Stimulated activated naive CD8-positive, alpha-beta T cell treated with anti-CD3 and anti-CD28 coated beads, Interleukin-15, Interleukin-2, amounts not matched to agents 100 ng/mL and 50 ng/mL, for 24 hours (primary cell): ENCODE data around the gene ZNF558.
"Not testable (repeated sequence)": the region's sequence is repeated elsewhere in the genome, so short reads cannot be mapped to it uniquely, and the experiment has no call there.

ENCODE experiments used
- H3K27ac Mint-ChIP-seq: one replicate; pipeline ENCODE4 v1.8.0; 2021; ENCODE audit warnings: mild to moderate bottlenecking, mixed read lengths
- H3K27me3 Mint-ChIP-seq: one replicate; pipeline ENCODE4 v1.8.0; 2021; ENCODE audit warnings: mixed read lengths
- H3K36me3 Mint-ChIP-seq: one replicate; pipeline ENCODE4 v1.8.0; 2021; ENCODE audit warnings: low read depth, mixed read lengths
- H3K4me1 Mint-ChIP-seq: one replicate; pipeline ENCODE4 v1.8.0; 2021; ENCODE audit warnings: low read depth, mixed read lengths
- H3K4me3 Mint-ChIP-seq: one replicate; pipeline ENCODE4 v1.8.0; 2021; ENCODE audit warnings: mild to moderate bottlenecking, mixed read lengths
- H3K9me3 Mint-ChIP-seq: one replicate; pipeline ENCODE4 v1.8.0; 2021; ENCODE audit warnings: mixed read lengths

Gene ZNF558

DNA sequence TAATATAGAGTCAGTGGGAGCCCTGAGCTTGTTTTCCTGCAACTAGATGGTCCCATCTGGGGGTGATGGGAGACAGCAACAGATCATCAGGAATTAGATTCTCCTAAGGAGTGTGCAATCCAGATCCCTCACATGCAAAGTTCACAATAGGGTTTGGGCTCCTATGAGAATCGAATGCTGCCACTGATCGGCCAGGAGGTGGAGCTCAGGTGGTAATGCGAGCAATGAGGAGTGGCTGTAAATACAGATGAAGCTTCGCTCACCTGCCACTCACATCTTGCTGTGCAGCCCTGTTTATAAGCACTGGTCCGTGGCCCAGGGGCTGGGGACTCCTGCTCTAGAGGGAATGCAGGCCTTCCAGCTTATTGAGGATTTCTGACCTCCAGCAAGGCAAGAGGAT, 5.7 kb downstream of the ZNF558 start:
- peaks cover 14% of the 10 kb centered on the region for H3K4me1 Mint-ChIP-seq
- H3K27ac Mint-ChIP-seq = no peak overlapping the region
- no peak overlapping the region for H3K4me3 Mint-ChIP-seq
- no peaks in the 10 kb centered on the region for H3K9me3 Mint-ChIP-seq
- H3K27me3 Mint-ChIP-seq = no peaks in the 10 kb centered on the region
- H3K36me3 Mint-ChIP-seq = peaks cover 70% of the 10 kb centered on the region

DNA sequence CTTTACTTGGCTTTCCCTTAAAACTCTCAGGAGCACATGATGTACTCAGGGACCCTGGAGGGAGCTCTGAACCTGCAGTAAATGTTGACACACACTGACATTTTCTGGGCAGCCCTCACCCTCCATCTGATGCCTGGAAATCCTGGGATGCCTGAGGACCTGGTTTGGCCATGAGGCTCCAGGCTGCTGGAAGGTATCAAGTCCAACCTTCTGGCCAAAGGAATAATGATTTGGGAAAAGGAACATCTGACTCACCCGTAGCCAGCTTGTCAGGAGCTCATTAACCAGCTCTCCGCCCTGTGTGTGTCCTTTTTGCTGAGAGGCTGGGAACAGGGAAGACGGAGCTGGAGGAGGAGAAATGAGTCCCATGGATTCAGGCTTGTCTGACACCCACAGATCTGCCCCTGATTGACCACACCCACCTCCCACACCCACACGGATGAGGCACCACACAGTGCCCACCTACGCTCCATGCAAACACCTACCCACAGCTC, 10.3 kb downstream of the ZNF558 start:
- no peak overlapping the region for H3K4me3 Mint-ChIP-seq
- no peaks in the 10 kb centered on the region for H3K27me3 Mint-ChIP-seq
- H3K9me3 Mint-ChIP-seq = peaks cover 23% of the 10 kb centered on the region
- no peaks in the 10 kb centered on the region for H3K4me1 Mint-ChIP-seq
- H3K27ac Mint-ChIP-seq = no peak overlapping the region
- H3K36me3 Mint-ChIP-seq = peaks cover 89% of the 10 kb centered on the region

DNA sequence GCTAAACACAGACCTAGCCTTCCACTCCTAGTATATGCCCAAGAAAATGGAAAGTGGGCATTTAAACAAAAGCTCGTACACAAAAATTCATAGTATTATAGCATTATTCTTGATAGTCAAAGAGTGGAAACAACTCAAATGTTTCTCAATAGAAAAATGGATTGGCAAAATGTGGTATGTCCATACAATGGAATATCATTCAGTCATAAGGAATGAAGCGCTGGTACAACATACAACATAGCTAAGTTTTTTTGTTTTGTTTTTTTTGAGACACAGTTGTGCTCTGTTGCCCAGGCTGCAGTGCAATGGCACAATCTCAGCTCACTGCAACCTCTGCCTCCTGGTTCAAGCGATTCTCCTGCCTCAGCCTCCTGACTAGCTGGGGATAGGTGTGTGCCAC, 11.9 kb downstream of the ZNF558 start:
- Mint-ChIP-seq H3K4me1 (no peaks in the 10 kb centered on the region), H3K9me3 (peaks cover 37% of the 10 kb centered on the region), H3K36me3 (peaks cover 97% of the 10 kb centered on the region), H3K27me3 (no peaks in the 10 kb centered on the region), H3K27ac (no peak overlapping the region), H3K4me3 (no peak overlapping the region)

DNA sequence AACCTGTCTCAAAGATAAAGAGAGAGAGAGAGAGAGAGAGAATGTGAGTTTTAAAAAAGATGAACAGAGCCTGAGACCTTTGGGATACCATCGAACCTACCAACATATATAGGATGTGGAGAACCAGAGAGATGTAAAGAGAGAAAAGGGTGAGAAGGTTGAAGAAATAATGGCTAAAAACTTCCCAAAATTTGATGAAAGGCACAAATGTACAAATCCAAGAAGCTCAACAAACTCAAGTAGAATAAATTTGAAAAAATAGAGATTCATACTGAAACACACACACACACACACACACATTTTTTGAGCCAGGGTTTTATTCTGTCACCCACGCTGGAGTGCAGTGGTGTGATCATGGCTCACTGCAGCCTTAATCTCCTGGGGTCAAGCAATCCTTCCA, 16.3 kb downstream of the ZNF558 start:
- peaks cover 100% of the 10 kb centered on the region for H3K36me3 Mint-ChIP-seq
- H3K27ac Mint-ChIP-seq = no peak overlapping the region
- peaks cover 76% of the 10 kb centered on the region for H3K9me3 Mint-ChIP-seq

DNA sequence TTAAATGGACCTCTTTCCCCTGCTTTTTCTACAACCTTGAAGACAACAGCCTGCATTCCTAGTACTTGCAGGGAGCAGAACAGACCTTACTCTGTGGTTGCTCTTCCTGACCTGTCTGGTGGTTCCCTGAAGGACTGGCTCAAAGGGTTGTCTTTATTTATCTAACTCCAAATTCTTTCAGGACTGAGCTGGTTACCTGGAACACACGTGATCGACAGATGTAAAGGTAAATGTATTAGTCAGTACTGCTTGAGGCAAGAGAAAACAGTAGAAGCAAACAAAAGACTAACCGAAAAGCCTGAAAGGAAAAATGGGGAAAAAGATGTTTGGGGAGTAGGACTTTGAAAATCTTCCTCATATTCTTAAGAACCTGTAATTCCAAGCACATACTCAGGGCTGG, 17.9 kb downstream of the ZNF558 start:
- H3K4me1 Mint-ChIP-seq = no peaks in the 10 kb centered on the region
- no peaks in the 10 kb centered on the region for H3K27me3 Mint-ChIP-seq
- H3K9me3 Mint-ChIP-seq = peaks cover 82% of the 10 kb centered on the region
- no peak overlapping the region for H3K4me3 Mint-ChIP-seq
- no peak overlapping the region for H3K27ac Mint-ChIP-seq
- peaks cover 100% of the 10 kb centered on the region for H3K36me3 Mint-ChIP-seq

More for the DNA sequence above, 16.3 kb downstream of the ZNF558 start:
- no peak overlapping the region for H3K4me3 Mint-ChIP-seq
- H3K4me1 Mint-ChIP-seq = no peaks in the 10 kb centered on the region
- no peaks in the 10 kb centered on the region for H3K27me3 Mint-ChIP-seq

DNA sequence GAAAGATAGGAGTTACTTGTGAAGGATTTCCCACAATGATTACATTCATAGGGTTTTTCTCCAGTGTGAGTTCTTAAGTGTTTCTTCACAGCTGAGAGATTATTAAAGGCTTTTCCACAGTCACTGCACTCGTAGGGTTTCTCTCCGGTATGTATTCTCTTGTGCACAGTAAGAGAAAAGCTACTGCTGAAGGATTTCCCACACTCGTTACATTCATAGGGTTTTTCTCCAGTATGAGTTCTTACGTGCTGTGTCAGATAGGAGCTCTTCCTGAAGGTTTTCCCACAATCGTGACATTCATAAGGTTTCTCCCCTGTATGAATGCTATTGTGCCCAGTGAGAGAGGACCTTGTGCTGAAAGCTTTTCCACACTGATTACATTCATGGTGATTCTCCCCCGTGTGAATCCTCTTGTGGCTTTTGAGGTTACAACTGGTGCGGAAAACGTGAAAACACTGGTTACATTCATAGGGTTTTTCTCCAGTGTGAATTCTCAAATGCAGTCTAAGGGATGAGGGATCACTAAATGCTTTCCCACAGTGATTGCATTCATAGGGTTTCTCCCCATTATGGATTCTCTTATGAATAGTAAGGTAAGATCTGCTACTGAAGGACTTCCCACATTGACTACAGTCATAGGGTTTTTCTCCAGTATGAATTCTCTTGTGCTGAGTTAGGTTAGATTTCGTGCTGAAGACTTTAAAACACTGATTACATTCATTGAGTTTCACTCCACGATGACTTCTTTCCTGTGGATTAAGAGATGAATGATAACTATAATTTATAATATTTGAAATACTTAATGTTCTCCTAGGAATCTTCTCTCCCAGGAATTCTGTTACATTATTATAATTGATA, 20.6 kb downstream of the ZNF558 start:
- H3K4me1 Mint-ChIP-seq = no peaks in the 10 kb centered on the region
- no peak overlapping the region for H3K4me3 Mint-ChIP-seq
- H3K9me3 Mint-ChIP-seq = peaks cover 77% of the 10 kb centered on the region
- no peak overlapping the region for H3K27ac Mint-ChIP-seq
- H3K27me3 Mint-ChIP-seq = no peaks in the 10 kb centered on the region
- peaks cover 99% of the 10 kb centered on the region for H3K36me3 Mint-ChIP-seq

DNA sequence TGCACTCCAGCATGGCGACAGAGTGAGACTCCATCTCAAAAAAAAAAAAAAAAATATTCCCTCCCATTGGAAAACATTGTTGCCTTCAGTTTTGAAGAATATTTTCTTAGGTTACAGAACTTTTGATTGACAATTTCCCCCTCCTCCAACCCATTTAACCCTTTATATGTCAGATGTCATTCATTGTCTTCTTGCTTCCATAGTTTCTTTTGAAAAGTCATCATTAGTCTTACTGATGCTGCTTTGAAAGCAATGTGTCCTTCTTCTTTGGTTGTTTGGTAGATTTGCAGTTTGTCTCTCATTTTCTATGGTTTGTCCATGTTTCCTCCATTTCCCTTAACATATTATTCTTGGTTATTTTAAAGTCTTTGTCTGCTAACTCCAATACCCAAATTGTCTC, 25.4 kb downstream of the ZNF558 start:
- Mint-ChIP-seq H3K27ac (no peak overlapping the region), H3K9me3 (peaks cover 54% of the 10 kb centered on the region), H3K4me3 (no peak overlapping the region), H3K36me3 (peaks cover 79% of the 10 kb centered on the region), H3K4me1 (no peaks in the 10 kb centered on the region), H3K27me3 (no peaks in the 10 kb centered on the region)

DNA sequence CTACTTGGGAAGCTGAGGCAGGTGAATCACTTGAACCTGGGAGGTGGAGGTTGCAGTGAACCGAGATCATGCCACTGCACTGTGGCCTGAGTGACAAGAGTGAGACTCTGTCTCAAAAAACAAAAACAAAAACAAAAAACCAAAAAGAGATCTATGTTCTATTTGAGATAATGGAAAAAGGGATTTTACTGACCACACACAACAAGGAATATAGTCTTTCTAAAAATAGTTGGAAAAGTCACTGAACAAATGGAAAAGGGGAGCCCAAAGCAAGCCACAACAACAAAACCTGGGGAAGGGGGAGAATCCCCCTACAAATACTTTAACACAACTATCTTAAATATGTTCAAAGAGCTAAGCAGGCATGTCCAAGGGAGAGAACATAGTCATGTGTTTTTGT, 37.3 kb downstream of the ZNF558 start:
- no peaks in the 10 kb centered on the region for H3K36me3 Mint-ChIP-seq
- H3K27me3 Mint-ChIP-seq = no peaks in the 10 kb centered on the region
- H3K4me3 Mint-ChIP-seq = no peak overlapping the region
- H3K4me1 Mint-ChIP-seq = no peaks in the 10 kb centered on the region
- H3K27ac Mint-ChIP-seq = no peak overlapping the region
- peaks cover 6% of the 10 kb centered on the region for H3K9me3 Mint-ChIP-seq

DNA sequence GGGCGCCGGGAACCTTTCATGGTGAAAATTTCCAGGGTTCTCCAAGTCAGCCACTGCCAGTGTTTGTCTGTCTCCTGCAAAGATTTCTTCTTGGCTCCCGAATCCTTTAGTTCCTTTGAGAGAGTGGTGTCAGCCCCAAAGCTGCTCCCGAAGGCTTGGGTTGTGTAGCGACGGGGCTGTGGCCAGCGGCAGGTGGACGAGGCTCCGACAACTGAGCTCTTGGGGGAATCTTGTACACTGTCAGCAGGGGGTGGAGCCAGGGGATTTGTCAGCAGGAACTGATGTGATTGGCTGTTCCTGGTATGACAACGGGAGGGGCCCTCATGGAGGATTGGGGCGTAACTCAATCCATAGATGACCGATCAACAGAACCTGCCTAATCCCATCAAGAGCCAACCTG, 58.5 kb downstream of the ZNF558 start:
- not testable (repeated sequence) for H3K27me3 Mint-ChIP-seq, H3K27ac Mint-ChIP-seq

DNA sequence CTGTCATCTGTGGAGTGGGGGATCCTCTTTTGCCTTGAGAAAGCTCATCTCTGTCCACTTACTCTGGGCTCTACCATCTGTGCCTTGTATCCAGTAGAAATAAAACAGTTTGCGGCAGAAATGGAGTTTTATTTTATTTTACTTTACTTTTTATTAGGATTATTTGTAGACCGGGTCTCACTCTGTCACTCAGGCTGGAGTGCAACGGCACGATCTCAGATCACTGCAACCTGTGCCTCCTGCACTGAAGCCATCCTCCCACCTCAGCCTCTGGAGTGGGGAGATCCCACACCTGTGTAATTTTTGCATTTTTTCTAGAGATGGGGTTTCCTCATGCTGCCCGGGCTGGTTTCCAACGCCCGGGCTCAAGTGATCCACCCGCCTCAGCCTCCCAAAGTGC, 62.8 kb downstream of the ZNF558 start:
- H3K4me3 Mint-ChIP-seq, H3K36me3 Mint-ChIP-seq, H3K27me3 Mint-ChIP-seq, H3K9me3 Mint-ChIP-seq, H3K4me1 Mint-ChIP-seq, H3K27ac Mint-ChIP-seq: not testable (repeated sequence)

More for the DNA sequence above, 58.5 kb downstream of the ZNF558 start:
- H3K9me3 Mint-ChIP-seq, H3K36me3 Mint-ChIP-seq, H3K4me1 Mint-ChIP-seq, H3K4me3 Mint-ChIP-seq: not testable (repeated sequence)

DNA sequence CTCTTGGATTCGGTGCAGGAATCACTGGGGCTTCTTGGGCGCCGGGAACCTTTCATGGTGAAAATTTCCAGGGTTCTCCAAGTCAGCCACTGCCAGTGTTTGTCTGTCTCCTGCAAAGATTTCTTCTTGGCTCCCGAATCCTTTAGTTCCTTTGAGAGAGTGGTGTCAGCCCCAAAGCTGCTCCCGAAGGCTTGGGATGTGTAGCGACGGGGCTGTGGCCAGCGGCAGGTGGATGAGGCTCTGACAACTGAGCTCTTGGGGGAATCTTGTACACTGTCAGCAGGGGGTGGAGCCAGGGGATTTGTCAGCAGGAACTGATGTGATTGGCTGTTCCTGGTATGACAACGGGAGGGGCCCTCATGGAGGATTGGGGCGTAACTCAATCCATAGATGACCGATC, 64.8 kb downstream of the ZNF558 start:
- not testable (repeated sequence) for H3K27ac Mint-ChIP-seq, H3K27me3 Mint-ChIP-seq, H3K9me3 Mint-ChIP-seq, H3K36me3 Mint-ChIP-seq, H3K4me1 Mint-ChIP-seq, H3K4me3 Mint-ChIP-seq
